Measurements from ENCODE around the gene FEZ2.

DNA sequence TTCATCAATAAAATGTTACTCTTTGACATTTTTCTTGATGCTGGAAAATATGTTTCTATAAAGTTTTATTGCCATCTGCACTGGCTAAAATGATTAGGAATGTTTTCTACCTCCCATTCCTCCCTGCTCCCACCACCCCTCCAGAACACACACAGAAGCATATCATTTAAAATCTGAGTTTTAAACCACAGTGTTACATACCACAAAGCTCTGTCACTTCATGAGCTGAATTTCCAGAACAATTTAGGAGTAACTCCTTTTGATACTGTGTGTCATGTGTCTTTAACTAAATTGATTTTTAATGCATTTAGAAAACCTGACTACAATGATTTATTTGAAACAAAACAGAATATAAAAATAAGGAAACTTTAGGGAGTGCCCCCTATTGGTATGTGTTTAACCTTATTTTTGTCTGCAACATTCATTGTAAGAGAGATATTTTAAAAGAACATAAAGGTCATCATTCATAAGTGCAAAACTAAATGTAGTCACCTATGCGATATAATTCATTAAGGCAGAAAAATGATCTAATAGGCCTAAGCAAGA, 52.0 kb downstream of the FEZ2 start:
- TF ChIP-seq, protein P1, sequence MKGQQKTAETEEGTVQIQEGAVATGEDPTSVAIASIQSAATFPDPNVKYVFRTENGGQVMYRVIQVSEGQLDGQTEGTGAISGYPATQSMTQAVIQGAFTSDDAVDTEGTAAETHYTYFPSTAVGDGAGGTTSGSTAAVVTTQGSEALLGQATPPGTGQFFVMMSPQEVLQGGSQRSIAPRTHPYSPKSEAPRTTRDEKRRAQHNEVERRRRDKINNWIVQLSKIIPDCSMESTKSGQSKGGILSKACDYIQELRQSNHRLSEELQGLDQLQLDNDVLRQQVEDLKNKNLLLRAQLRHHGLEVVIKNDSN (IDR thresholded peaks at IDR 0.05), result no peak
- TF ChIP-seq FOXM1 (IDR thresholded peaks at IDR 0.05; ENCODE audit: borderline replicate concordance, low read depth) (no peak), EGR1 (IDR thresholded peaks at IDR 0.05) (no peak), YY1 (IDR thresholded peaks at IDR 0.05; ENCODE audit: low read depth) (no peak), TAF1 (IDR thresholded peaks at IDR 0.05; ENCODE audit: low read depth) (no peak), CEBPB (IDR thresholded peaks at IDR 0.05) (no peak)
- TF ChIP-seq, protein P2, sequence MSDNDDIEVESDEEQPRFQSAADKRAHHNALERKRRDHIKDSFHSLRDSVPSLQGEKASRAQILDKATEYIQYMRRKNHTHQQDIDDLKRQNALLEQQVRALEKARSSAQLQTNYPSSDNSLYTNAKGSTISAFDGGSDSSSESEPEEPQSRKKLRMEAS (IDR thresholded peaks at IDR 0.05), result no peak
- TF ChIP-seq, protein P3, sequence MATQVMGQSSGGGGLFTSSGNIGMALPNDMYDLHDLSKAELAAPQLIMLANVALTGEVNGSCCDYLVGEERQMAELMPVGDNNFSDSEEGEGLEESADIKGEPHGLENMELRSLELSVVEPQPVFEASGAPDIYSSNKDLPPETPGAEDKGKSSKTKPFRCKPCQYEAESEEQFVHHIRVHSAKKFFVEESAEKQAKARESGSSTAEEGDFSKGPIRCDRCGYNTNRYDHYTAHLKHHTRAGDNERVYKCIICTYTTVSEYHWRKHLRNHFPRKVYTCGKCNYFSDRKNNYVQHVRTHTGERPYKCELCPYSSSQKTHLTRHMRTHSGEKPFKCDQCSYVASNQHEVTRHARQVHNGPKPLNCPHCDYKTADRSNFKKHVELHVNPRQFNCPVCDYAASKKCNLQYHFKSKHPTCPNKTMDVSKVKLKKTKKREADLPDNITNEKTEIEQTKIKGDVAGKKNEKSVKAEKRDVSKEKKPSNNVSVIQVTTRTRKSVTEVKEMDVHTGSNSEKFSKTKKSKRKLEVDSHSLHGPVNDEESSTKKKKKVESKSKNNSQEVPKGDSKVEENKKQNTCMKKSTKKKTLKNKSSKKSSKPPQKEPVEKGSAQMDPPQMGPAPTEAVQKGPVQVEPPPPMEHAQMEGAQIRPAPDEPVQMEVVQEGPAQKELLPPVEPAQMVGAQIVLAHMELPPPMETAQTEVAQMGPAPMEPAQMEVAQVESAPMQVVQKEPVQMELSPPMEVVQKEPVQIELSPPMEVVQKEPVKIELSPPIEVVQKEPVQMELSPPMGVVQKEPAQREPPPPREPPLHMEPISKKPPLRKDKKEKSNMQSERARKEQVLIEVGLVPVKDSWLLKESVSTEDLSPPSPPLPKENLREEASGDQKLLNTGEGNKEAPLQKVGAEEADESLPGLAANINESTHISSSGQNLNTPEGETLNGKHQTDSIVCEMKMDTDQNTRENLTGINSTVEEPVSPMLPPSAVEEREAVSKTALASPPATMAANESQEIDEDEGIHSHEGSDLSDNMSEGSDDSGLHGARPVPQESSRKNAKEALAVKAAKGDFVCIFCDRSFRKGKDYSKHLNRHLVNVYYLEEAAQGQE (IDR thresholded peaks at IDR 0.05; ENCODE audit: low read depth), result no peak
